ENCODE data around the gene TMPRSS4.

DNA sequence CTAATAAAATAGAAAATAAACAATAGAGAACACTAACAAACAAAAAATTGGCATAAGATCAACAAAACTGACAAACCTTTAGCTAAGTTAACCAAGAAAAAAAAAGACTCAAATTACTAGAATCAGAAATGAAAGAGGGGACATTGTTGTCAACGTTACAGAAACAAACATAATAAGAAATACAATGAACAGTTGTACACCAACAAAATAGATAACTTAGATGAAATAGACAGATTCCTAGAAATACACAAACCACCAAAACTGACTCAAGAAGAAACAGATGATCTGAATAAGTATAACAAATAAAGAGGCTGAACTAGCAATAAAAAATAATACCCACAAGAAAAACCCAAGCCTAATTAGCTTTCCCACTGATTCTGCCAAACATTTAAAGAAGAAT lies 34.7 kb upstream of the TMPRSS4 start:
- TF ChIP-seq, protein P1, sequence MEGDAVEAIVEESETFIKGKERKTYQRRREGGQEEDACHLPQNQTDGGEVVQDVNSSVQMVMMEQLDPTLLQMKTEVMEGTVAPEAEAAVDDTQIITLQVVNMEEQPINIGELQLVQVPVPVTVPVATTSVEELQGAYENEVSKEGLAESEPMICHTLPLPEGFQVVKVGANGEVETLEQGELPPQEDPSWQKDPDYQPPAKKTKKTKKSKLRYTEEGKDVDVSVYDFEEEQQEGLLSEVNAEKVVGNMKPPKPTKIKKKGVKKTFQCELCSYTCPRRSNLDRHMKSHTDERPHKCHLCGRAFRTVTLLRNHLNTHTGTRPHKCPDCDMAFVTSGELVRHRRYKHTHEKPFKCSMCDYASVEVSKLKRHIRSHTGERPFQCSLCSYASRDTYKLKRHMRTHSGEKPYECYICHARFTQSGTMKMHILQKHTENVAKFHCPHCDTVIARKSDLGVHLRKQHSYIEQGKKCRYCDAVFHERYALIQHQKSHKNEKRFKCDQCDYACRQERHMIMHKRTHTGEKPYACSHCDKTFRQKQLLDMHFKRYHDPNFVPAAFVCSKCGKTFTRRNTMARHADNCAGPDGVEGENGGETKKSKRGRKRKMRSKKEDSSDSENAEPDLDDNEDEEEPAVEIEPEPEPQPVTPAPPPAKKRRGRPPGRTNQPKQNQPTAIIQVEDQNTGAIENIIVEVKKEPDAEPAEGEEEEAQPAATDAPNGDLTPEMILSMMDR (IDR thresholded peaks at IDR 0.05), result no peak
- no peak for TF ChIP-seq POLR2A (IDR thresholded peaks at IDR 0.05)

Data from body of pancreas (tissue), 4 donors.